HG03280 (cell line): ENCODE measurements around the gene LDLRAD3.

Experiments
- ATAC-seq: cut with Tn5 transposase; IDR thresholded peaks from one replicate; pipeline ENCODE4 v1.9.1; 2021; ENCODE audit warnings: mild to moderate bottlenecking, moderate library complexity; ENCODE audit not compliant: unreplicated experiment

LDLRAD3 gene

GRCh38 chr11:36192425-36193289 lies 248.8 kb downstream of the LDLRAD3 start:
- no peak for ATAC-seq

GRCh38 chr11:36193290-36193619 lies 249.4 kb downstream of the LDLRAD3 start:
- ATAC-seq, result no peak

GRCh38 chr11:36193721-36194120 lies 249.9 kb downstream of the LDLRAD3 start:
- ATAC-seq, result no peak

- no peak for ATAC-seq
Observed at GRCh38 chr11:36195496-36196354, 251.9 kb downstream of the LDLRAD3 start.

- no peak for ATAC-seq
Observed at GRCh38 chr11:36196411-36196998, 252.6 kb downstream of the LDLRAD3 start.

GRCh38 chr11:36201411-36201810 lies 257.5 kb downstream of the LDLRAD3 start:
- ATAC-seq, result no peak

- no peak for ATAC-seq
Observed at GRCh38 chr11:36205536-36205935, 261.7 kb downstream of the LDLRAD3 start.

GRCh38 chr11:36210529-36210928 lies 266.7 kb downstream of the LDLRAD3 start:
- ATAC-seq, result no peak

GRCh38 chr11:36211761-36212430 lies 268.0 kb downstream of the LDLRAD3 start:
- ATAC-seq, result no peak

GRCh38 chr11:36212564-36213392 lies 268.9 kb downstream of the LDLRAD3 start:
- ATAC-seq, result no peak

- ATAC-seq, result no peak
Observed at GRCh38 chr11:36213393-36213840, 269.6 kb downstream of the LDLRAD3 start.

- ATAC-seq, result no peak
Observed at GRCh38 chr11:36214480-36214879, 270.6 kb downstream of the LDLRAD3 start.

- no peak for ATAC-seq
Observed at GRCh38 chr11:36214976-36215692, 271.3 kb downstream of the LDLRAD3 start.

- ATAC-seq, result no peak
Observed at GRCh38 chr11:36215693-36216060, 271.8 kb downstream of the LDLRAD3 start.

- no peak for ATAC-seq
Observed at GRCh38 chr11:36216061-36216615, 272.3 kb downstream of the LDLRAD3 start.

GRCh38 chr11:36218283-36218921 lies 274.5 kb downstream of the LDLRAD3 start:
- no peak for ATAC-seq

GRCh38 chr11:36219996-36220395 lies 276.1 kb downstream of the LDLRAD3 start:
- no peak for ATAC-seq

- ATAC-seq, result no peak
Observed at GRCh38 chr11:36222831-36223635, 279.2 kb downstream of the LDLRAD3 start.
